Neuronal stem cell (in vitro differentiated cells): ENCODE data around the gene ALOXE3.
A peak's percentile ranks its signal among the peaks of the same experiment; 100 is the strongest.

Experiments used
- DNase-seq: peaks from one replicate; pipeline ENCODE4 v3.0.0-alpha.2; 2013; ENCODE audit warnings: low spot score
- H2AFZ ChIP-seq: one replicate; pipeline ENCODE4 v1.6.1; 2013; ENCODE audit warnings: mild to moderate bottlenecking, low read length, inconsistent platforms
- H2AK5ac ChIP-seq: 2 replicates; pipeline ENCODE4 v1.6.1; 2013; ENCODE audit warnings: low read depth, mild to moderate bottlenecking, inconsistent platforms, low read length, moderate library complexity, mixed read lengths
- H2BK120ac ChIP-seq: 2 replicates; pipeline ENCODE4 v1.6.1; 2013; ENCODE audit warnings: low read depth, mild to moderate bottlenecking, inconsistent platforms, low read length, moderate library complexity, mixed read lengths
- H2BK12ac ChIP-seq: one replicate; pipeline ENCODE4 v1.6.1; 2013; ENCODE audit warnings: low read length, inconsistent platforms
- H2BK15ac ChIP-seq: 2 replicates; pipeline ENCODE4 v1.6.1; 2013; ENCODE audit warnings: mild to moderate bottlenecking, low read length, inconsistent platforms, mixed read lengths
- H2BK5ac ChIP-seq: one replicate; pipeline ENCODE4 v1.6.1; 2013; ENCODE audit warnings: inconsistent platforms, mild to moderate bottlenecking, low read length, moderate library complexity
- H3K14ac ChIP-seq: one replicate; pipeline ENCODE4 v1.6.1; 2013; ENCODE audit warnings: low read length, inconsistent platforms
- H3K18ac ChIP-seq: 2 replicates; pipeline ENCODE4 v1.6.1; 2013; ENCODE audit warnings: low read length, inconsistent platforms
- H3K23ac ChIP-seq: 2 replicates; pipeline ENCODE4 v1.6.1; 2013; ENCODE audit warnings: low read depth, mild to moderate bottlenecking, mixed read lengths, low read length, inconsistent platforms; ENCODE audit not compliant: poor library complexity
- H3K27ac ChIP-seq: replicated peaks from 3 replicates; pipeline ENCODE4 v1.5.1; 2013; ENCODE audit warnings: low read length, inconsistent platforms
- H3K27me3 ChIP-seq, 3 experiments: 2 replicates each; pipeline ENCODE4 v1.6.1; 2013; ENCODE audit warnings: low read length in 3 of 3, mild to moderate bottlenecking in 2 of 3, inconsistent platforms in 1 of 3, low read depth in 1 of 3, mixed read lengths in 1 of 3, moderate library complexity in 1 of 3; ENCODE audit not compliant: control insufficient read depth in 3 of 3, insufficient read depth in 3 of 3
- H3K36me3 ChIP-seq, 2 donors: replicated peaks in 1 of 2; 2 replicates each; pipeline ENCODE4 v1.6.1; 2013; ENCODE audit warnings: low read length in 2 of 2; ENCODE audit not compliant: control insufficient read depth in 2 of 2, insufficient read depth in 2 of 2
- H3K4ac ChIP-seq: 2 replicates; pipeline ENCODE4 v1.6.1; 2013; ENCODE audit warnings: inconsistent platforms, mild to moderate bottlenecking, low read length, moderate library complexity
- H3K4me1 ChIP-seq, 2 donors: 1 replicate in 1 of 2; 2 replicates in 1 of 2; pipeline ENCODE4 v1.6.1; 2013; ENCODE audit warnings: low read length in 2 of 2, low read depth in 1 of 2; ENCODE audit not compliant: control insufficient read depth in 2 of 2, insufficient read depth in 1 of 2
- H3K4me2 ChIP-seq: one replicate; pipeline ENCODE4 v1.6.1; 2013; ENCODE audit warnings: mild to moderate bottlenecking, low read length, inconsistent platforms; ENCODE audit not compliant: insufficient read depth, poor library complexity, severe bottlenecking
- H3K4me3 ChIP-seq, 2 donors: 2 replicates each; pipeline ENCODE4 v1.5.1; 2013; ENCODE audit warnings: low read length in 2 of 2, mild to moderate bottlenecking in 2 of 2, inconsistent platforms in 1 of 2, moderate library complexity in 1 of 2
- H3K79me1 ChIP-seq: one replicate; pipeline ENCODE4 v1.6.1; 2013; ENCODE audit warnings: low read depth, mild to moderate bottlenecking, inconsistent platforms, low read length, moderate library complexity
- H3K9ac ChIP-seq: one replicate; pipeline ENCODE4 v1.6.1; 2013; ENCODE audit warnings: mild to moderate bottlenecking, low read depth, low read length, inconsistent platforms; ENCODE audit not compliant: poor library complexity
- H3K9me3 ChIP-seq, 2 donors: replicated peaks in 1 of 2; 2 replicates each; pipeline versions ENCODE3 to v1.6.1; 2013; ENCODE audit warnings: low read length in 2 of 2, mild to moderate bottlenecking in 2 of 2, inconsistent platforms in 1 of 2, low read depth in 1 of 2, mixed read lengths in 1 of 2, moderate library complexity in 1 of 2; ENCODE audit not compliant: control insufficient read depth in 2 of 2, insufficient read depth in 1 of 2
- H4K8ac ChIP-seq: one replicate; pipeline ENCODE4 v1.6.1; 2013; ENCODE audit warnings: low read depth, mild to moderate bottlenecking, inconsistent platforms, low read length, moderate library complexity
- H4K91ac ChIP-seq: one replicate; pipeline ENCODE4 v1.6.1; 2013; ENCODE audit warnings: low read length, low read depth, mild to moderate bottlenecking, inconsistent platforms; ENCODE audit not compliant: poor library complexity
- WGBS, 2 donors: extraction: QIAGEN DNeasy Blood & Tissue Kit; methylation state at CpG; one replicate each; pipeline ENCODE4 v1.1.7; 2013; ENCODE audit warnings: missing lambda C conversion rate in 2 of 2, mixed read lengths in 1 of 2; ENCODE audit not compliant: insufficient read length in 2 of 2, insufficient replicate concordance in 1 of 2; ENCODE audit errors: extremely low coverage in 2 of 2; 5-methylcytosine and 5-hydroxymethylcytosine counted together

The ALOXE3 gene

DNA sequence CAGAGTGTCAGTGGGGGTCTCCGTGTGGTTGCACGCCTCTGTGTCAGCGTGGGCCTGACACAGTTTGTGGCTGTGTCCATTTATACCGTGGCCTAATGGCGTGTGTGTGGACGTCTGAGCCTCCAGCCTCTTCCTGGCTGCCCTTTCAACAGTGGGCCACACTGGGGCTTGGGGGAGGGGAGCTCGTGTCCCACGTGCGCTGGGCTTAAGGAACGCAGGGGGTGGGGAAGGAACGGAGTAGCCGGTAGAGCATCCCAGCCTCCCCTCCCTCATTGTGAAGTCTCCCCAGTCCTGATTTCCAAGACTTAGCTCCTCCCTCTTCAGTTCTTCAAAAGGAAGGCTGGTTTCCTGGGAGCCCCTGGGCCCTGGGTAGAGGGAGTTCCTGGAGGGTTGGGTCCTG is 15.1 kb upstream of the ALOXE3 start:
- peak overlapping the region; percentile 18 for H2BK12ac ChIP-seq
- H3K9me3 ChIP-seq = no peaks in the 10 kb centered on the region
- H2AK5ac ChIP-seq = no peak overlapping the region
- no peak overlapping the region for H3K14ac ChIP-seq
- no peak overlapping the region for H3K23ac ChIP-seq
- no peaks in the 10 kb centered on the region for H3K79me1 ChIP-seq
- H3K9ac ChIP-seq = no peak overlapping the region
- peak overlapping the region; percentile 88 for H2AFZ ChIP-seq
- no peak overlapping the region for H2BK5ac ChIP-seq
- H3K4me1 ChIP-seq = peaks cover 0 to 13% of the 10 kb centered on the region in 2 donors
- no peak overlapping the region for H3K4me2 ChIP-seq
- H3K27ac ChIP-seq = peak overlapping the region; percentile 69
- no peak overlapping the region for H2BK120ac ChIP-seq
- no peak overlapping the region for H2BK15ac ChIP-seq
- H4K91ac ChIP-seq = no peak overlapping the region
- H3K27me3 ChIP-seq = peaks cover 0 to 9% (median 0%) of the 10 kb centered on the region in 3 experiments
- H3K4me3 ChIP-seq = peak overlapping the region in 1 of 2 donors; percentile 1
- WGBS, 2 donors = no CpG with 5 or more reads among the region's 12 CpGs
- no peaks in the 10 kb centered on the region for H3K36me3 ChIP-seq
- H3K18ac ChIP-seq = peak overlapping the region; percentile 66
- H4K8ac ChIP-seq = peak overlapping the region; percentile 53
- DNase-seq = no peak
- H3K4ac ChIP-seq = no peak overlapping the region

GRCh38 chr17:8131844-8132441 is 13.6 kb upstream of the ALOXE3 start:
- no peaks in the 10 kb centered on the region for H3K36me3 ChIP-seq
- H2AK5ac ChIP-seq = no peak overlapping the region
- no peaks in the 10 kb centered on the region for H3K79me1 ChIP-seq
- H4K91ac ChIP-seq = no peak overlapping the region
- no peak overlapping the region for H4K8ac ChIP-seq
- H3K27me3 ChIP-seq = peaks cover 0 to 10% (median 0%) of the 10 kb centered on the region in 3 experiments
- no peak overlapping the region for H3K27ac ChIP-seq
- WGBS, 2 donors = no CpG with 5 or more reads among the region's 3 CpGs
- no peak overlapping the region for H2AFZ ChIP-seq
- no peak overlapping the region for H2BK15ac ChIP-seq
- no peak overlapping the region for H2BK12ac ChIP-seq
- H3K9me3 ChIP-seq = no peaks in the 10 kb centered on the region
- DNase-seq = no peak
- no peak overlapping the region for H2BK120ac ChIP-seq
- no peak overlapping the region for H3K14ac ChIP-seq
- H3K4me1 ChIP-seq = peaks cover 3 to 12% of the 10 kb centered on the region in 2 donors
- no peak overlapping the region for H3K4me2 ChIP-seq
- no peak overlapping the region for H3K4ac ChIP-seq
- H3K23ac ChIP-seq = no peak overlapping the region
- H2BK5ac ChIP-seq = no peak overlapping the region
- H3K9ac ChIP-seq = no peak overlapping the region
- no peak overlapping the region for H3K4me3 ChIP-seq
- no peak overlapping the region for H3K18ac ChIP-seq

GRCh38 chr17:8128125-8128784 is 9.9 kb upstream of the ALOXE3 start:
- peak overlapping the region; percentile 84 for H2BK12ac ChIP-seq
- H2BK15ac ChIP-seq = no peak overlapping the region

DNA sequence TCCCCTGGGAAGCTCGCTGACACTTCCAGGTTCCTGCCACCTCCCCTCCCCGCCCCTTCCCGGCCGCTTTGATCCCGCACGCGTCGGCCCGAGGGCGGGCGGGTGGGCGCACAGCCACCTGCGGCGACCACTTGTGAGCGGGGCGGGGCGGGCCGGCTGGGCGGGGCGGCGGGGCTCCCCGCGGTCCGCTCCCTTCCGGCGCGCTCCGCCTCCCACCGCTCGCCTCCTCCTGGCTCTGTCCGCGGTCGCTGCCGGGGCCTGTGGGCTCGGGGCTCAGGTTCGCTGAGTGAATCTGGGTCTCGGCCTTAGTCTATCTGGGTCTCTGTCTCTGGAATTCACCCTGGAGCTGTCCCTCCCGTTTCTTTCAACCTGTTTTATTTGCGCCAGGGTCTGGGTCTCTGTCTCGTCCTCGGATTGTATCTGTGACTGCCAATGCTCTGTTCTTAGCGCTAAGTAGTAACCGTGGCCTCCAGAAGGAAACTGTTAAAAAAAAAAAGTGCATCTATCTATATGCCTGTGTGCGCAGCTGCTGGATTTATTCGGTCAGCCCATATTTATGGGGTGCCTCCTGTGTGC is 8.3 kb upstream of the ALOXE3 start:
- no CpG with 5 or more reads among the region's 45 CpGs for WGBS, 2 donors
- Histone ChIP-seq H3K27ac (no peak overlapping the region), H3K4me3 (peak overlapping the region; percentile 67 to 84), H2BK12ac (no peak overlapping the region), H2AFZ (peak overlapping the region; percentile 93), H3K36me3 (no peaks in the 10 kb centered on the region), H3K79me1 (no peaks in the 10 kb centered on the region), H3K9ac (no peak overlapping the region), H3K4me2 (peak overlapping the region; percentile 84), H4K91ac (no peak overlapping the region), H3K18ac (peak overlapping the region; percentile 92), H3K14ac (no peak overlapping the region), H2BK5ac (no peak overlapping the region), H2BK120ac (no peak overlapping the region), H4K8ac (no peak overlapping the region), H3K4me1 (peaks cover 16 to 25% of the 10 kb centered on the region in 2 donors), H2BK15ac (no peak overlapping the region), H3K27me3 (peaks cover 14 to 49% (median 28%) of the 10 kb centered on the region in 3 experiments), H3K9me3 (no peaks in the 10 kb centered on the region), H3K23ac (no peak overlapping the region), H2AK5ac (no peak overlapping the region), H3K4ac (no peak overlapping the region)
- peak; percentile 57 for DNase-seq

More at GRCh38 chr17:8128125-8128784, 9.9 kb upstream of the ALOXE3 start:
- no peak overlapping the region for H3K23ac ChIP-seq
- H3K36me3 ChIP-seq = no peaks in the 10 kb centered on the region
- no peak overlapping the region for H2BK5ac ChIP-seq
- no peak overlapping the region for H2AK5ac ChIP-seq
- no peak overlapping the region for H3K18ac ChIP-seq
- H3K4ac ChIP-seq = no peak overlapping the region
- WGBS, 2 donors = no CpG with 5 or more reads among the region's 14 CpGs
- H3K4me3 ChIP-seq = no peak overlapping the region
- no peak overlapping the region for H3K4me2 ChIP-seq
- H3K14ac ChIP-seq = no peak overlapping the region
- no peak overlapping the region for H4K8ac ChIP-seq
- no peak overlapping the region for H4K91ac ChIP-seq
- no peak for DNase-seq
- peaks cover 10 to 35% (median 18%) of the 10 kb centered on the region in 3 experiments for H3K27me3 ChIP-seq
- H2BK120ac ChIP-seq = no peak overlapping the region
- no peaks in the 10 kb centered on the region for H3K79me1 ChIP-seq
- H3K27ac ChIP-seq = peak overlapping the region; percentile 28
- H3K4me1 ChIP-seq = peaks cover 16 to 19% of the 10 kb centered on the region in 2 donors
- H3K9ac ChIP-seq = no peak overlapping the region
- no peak overlapping the region for H2AFZ ChIP-seq
- no peaks in the 10 kb centered on the region for H3K9me3 ChIP-seq
